Epithelial cell of prostate (primary cell): Measurements from ENCODE around the gene TRMT112.
"Not testable (repeated sequence)": the region's sequence is repeated elsewhere in the genome, so short reads cannot be mapped to it uniquely, and the experiment has no call there.

Source experiments
- DNase-seq: peaks from one replicate; pipeline ENCODE4 v3.0.0-alpha.2; 2011; ENCODE audit warnings: low read depth, low spot score
- H3K27ac ChIP-seq: fragments of 450-650 bp; 2 replicates; pipeline ENCODE4 v1.5.1; 2017; ENCODE audit warnings: mild to moderate bottlenecking

The TRMT112 gene

DNA sequence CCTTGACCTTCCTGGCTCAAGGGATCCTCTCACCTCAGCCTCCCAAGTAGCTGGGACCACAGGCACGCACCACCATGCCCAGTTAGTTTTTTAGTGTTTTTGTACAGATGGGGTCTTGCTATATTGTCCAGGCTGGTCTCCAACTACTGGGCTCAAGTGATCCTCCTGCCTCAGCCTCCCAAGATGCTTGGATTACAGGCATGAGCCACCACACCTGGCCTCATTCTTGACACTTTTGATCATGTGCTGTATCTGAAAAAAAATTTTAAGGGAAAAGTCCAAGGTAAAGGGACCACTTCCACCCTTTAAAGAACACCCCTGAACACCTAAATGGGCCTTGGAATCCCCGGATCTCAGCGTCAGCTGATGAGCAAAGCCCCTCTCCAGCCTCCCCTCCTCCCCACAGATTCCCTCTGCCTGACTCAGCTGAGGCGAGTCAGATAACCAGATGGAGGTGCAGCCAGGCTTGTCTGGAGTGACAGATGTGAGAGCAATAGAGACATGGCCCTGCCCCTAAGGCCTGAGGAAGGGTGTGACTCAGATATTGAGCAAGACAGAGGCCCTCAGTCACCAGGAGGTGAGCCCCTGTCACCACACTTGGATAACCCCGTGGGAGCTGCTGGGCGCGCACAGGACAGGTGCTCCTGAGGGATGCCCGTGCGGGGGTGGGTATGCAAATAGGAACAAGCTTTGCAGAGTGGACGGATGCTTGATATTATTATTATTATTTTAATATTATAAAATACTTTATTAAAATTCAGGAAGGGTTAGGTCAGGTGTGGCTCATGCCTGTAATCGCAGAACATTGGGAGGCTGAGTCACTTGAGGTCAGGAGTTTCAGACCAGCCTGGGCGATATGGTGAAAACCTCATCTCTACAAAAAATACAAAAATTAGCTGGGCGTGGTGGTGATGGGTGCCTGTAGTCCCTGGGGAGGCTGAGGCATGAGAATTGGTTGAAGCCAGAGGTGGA is 17.7 kb upstream of the TRMT112 start:
- H3K27ac ChIP-seq: peak overlapping the region; percentile 92

DNA sequence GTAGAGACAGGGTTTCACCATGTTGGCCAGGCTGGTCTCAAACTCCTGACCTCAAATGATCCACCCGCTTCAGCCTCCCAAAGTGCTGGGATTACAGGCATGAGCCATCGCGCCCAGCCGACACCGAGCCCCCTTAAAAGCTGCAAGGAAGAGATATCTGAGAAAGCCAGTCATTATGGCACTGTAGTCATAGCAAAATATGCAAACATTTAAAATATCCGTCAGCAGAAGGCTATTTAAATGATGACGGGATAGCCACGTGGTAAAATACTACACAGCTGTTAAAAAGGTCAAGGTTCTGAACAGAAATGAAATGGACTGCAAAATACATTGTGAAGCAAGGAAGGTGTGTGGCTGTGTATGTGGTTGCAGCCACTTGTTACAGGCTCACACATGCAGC is 16.2 kb upstream of the TRMT112 start:
- H3K27ac ChIP-seq: peak overlapping the region; percentile 92
- no peak for DNase-seq

More for the DNA sequence above, 17.7 kb upstream of the TRMT112 start:
- peak; percentile 97 for DNase-seq

GRCh38 chr11:64331569-64332371 is 14.4 kb upstream of the TRMT112 start:
- H3K27ac ChIP-seq: peak overlapping the region; percentile 92
- peak; percentile 79 for DNase-seq

- H3K27ac ChIP-seq: peak overlapping the region; percentile 92
- no peak for DNase-seq
Measured at GRCh38 chr11:64330888-64331287, 13.5 kb upstream of the TRMT112 start.

DNA sequence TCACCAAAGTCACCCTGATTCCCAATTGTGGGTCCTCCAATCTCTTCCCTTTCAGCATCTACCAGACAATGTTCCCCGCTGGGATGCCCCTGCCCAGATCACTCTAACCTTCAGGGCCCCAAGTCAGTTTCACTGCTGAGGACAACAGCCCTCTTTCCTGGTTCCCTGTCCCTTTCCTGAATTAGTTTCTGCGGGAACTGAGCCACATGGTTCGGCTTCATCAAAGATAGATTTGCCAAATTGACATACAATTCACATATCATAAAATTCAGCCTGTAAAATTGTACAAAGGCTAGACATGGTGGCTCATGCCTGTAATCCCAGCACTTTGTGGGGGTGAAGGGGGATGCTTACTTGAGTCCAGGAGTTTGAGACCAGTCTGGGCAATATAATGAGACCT is 10.6 kb upstream of the TRMT112 start:
- H3K27ac ChIP-seq: no peak overlapping the region
- DNase-seq: no peak

DNA sequence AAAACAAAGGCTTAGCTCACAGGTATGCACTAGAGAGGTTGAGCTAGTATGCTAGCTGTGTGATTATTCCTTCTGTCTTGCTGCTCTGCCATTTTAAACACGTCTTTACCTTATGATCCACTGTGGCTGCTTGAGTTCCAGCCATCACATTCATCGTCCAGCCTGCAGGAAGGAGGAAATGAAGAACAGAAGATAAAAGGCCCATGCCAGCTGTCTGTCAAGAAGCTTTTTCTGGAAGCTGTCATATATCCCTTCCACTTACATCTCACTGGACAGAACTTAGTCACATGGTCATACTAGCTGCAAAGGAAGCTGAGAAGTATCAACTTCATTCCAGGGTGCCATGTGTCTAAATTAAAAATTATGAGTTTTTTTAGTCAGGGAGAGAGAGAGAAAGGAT is 10.0 kb upstream of the TRMT112 start:
- no peak for DNase-seq

GRCh38 chr11:64324692-64325469 is 7.5 kb upstream of the TRMT112 start:
- peak; percentile 92 for DNase-seq
- H3K27ac ChIP-seq: peak overlapping the region; percentile 98

More for the DNA sequence above, 10.0 kb upstream of the TRMT112 start:
- H3K27ac ChIP-seq: no peak overlapping the region

DNA sequence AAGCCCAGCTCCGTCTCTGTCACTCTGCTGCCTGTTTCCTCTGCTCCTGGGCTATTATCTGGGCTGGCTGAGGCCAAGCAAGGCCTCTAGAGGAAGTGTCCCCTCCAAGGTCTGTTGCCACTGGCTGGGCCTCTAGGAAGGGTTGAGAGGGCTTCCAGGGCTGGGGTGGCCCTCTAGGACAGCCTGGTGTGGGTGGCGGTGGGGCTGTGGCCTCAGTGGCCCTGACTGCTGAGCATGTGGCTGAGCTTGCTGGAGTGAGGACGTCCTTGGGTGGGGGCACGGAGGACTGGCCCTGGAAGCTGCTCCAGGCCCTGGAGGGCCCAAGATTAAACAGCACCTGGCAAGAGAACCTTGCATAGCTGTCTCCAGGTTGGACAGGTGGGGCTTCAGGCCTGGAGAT is 6.6 kb upstream of the TRMT112 start:
- H3K27ac ChIP-seq: peak overlapping the region; percentile 98
- not testable (repeated sequence) for DNase-seq

DNA sequence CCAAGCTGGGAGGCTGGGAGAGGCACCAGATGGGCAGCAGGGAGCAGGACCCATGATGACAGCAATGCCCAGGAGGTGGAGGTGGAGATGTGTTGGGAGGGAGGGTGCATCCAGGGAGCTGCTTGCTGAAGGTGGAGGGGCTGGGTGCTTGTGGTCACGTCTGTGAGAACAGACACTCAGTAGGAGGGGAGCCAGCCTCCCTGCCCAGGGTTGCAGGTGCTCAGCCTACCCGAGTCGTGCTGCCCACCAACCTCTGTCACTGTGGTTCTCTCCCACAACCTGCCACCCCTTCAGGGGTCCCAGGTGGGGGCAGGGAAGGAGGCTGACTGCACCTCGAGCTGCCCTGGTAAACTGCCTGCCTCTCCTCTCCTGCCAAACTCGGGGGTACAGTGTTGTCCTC is 6.0 kb upstream of the TRMT112 start:
- peak overlapping the region; percentile 98 for H3K27ac ChIP-seq
- no peak for DNase-seq

DNA sequence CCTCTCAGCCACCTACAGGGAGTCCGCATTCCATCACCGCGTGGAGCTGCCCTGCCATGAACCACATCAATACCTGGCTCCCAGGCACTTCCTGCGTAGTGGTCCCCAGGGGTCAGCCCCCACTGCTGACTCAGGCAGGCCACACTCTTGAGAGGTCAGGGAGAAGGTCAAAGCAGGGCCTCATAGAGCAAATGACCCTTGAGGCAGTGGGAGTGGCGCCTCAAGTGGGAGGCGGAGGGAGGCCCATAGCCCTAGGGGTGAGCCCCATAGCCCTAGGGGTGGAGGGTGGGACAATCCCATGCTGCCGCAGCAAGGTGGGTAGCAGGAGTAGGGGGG is 5.5 kb upstream of the TRMT112 start:
- DNase-seq: no peak
- H3K27ac ChIP-seq: peak overlapping the region; percentile 98

GRCh38 chr11:64321533-64321932 is 4.2 kb upstream of the TRMT112 start:
- peak overlapping the region; percentile 98 for H3K27ac ChIP-seq

DNA sequence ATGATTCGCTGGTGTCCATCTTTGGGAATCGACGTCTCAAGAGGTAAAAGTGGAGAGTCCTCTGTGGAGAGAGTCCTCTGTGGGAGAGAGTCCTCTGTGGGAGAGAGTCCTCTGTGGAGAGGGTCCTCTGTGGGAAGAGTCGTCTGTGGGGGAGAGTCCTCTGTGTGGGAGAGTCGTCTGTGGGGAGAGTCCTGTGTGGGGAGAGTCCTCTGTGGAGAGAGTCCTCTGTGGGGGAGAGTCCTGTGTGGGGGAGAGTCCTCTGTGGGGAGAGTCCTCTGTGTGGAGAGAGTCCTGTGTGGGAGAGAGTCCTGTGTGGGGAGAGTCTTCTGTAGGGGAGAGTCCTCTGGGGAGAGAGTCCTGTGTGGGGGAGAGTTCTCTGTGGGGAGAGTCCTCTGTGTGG is 3.7 kb upstream of the TRMT112 start:
- peak overlapping the region; percentile 98 for H3K27ac ChIP-seq

More at GRCh38 chr11:64321533-64321932, 4.2 kb upstream of the TRMT112 start:
- DNase-seq: peak; percentile 72

DNA sequence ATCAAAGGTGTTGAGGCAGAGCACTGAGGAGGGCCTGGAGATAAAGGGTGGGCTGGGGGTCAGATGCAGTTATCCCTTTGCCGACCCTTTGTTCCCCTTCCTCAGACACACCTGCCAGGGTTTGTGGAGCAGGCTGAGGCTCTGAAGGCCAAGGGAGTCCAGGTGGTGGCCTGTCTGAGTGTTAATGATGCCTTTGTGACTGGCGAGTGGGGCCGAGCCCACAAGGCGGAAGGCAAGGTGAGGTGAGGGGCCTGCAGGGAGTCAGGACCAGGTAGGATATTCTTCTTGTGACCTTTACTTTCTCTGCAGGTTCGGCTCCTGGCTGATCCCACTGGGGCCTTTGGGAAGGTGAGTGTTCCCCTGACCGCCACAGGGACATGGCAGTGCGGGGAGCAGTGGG is 3.2 kb upstream of the TRMT112 start:
- H3K27ac ChIP-seq: peak overlapping the region; percentile 98
- no peak for DNase-seq

More for the DNA sequence above, 3.7 kb upstream of the TRMT112 start:
- DNase-seq: no peak

- peak overlapping the region; percentile 98 for H3K27ac ChIP-seq
- no peak for DNase-seq
Measured at GRCh38 chr11:64318766-64319761, 1.7 kb upstream of the TRMT112 start.

DNA sequence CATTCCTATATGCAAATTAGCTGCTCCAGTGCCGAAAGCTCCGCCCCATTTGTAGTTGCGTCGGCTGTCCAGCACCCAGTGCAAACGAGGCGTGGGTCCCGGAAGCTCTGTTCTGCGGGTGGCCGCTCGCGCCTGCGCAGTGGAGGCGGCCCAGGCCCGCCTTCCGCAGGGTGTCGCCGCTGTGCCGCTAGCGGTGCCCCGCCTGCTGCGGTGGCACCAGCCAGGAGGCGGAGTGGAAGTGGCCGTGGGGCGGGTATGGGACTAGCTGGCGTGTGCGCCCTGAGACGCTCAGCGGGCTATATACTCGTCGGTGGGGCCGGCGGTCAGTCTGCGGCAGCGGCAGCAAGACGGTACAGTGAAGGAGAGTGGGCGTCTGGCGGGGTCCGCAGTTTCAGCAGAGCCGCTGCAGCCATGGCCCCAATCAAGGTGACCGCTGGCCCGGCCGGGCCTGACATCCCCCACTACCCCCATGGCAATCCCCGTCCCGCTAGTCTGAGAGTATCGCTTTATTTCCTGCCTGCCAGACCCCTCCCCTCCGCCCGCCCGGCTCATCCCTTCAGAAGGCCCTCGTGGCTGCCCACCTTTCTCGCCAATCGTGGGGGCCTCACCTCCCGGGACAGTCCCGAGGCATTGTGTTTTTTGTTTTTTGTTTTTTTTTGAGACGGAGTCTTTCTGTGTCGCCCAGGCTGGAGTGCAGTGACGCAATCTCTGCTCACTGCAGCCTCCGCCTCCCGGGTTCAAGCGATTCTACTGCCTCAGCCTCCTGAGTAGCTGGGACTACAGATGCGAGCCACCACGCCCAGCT is 804 bp upstream of the TRMT112 start, which contains the start of gene PRDX5:
PRDX5 (plus strand) TSS at position 161 of the 805 bp plus-strand sequence; CDS start at position 256, 95 bp downstream.
- DNase-seq: peak; percentile 83
- peak within 1 kb of the TSS; percentile 98 for H3K27ac ChIP-seq

DNA sequence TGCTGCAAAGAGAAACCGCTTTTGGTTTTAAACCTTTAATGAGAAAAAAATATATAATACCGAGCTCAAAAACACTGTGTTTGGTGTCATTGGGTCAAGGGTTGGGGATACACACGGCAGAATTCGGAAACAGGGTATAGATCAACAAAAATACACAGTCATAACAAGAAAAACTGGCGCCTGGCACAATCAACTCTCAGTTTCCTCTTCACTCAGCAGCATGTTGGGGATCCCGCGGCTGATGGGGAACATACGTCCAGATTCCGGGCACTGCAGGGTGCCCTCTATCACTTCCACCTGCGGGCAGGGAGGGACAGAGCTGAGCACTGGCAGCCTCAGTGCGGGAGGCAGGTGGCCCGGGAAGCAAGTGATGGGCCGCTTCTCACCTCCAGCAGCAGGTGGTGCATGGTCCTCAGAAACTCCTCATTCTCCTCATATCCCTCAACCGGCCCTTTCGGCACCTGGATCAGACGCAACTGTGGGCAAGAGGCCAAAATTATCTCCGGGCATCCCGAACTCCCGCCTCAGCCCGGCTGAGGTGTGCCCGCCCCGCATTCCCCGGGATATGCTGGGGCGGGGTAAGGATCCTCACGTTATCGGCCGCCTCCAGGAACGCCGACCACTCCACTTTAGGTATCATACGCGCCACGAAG is 561 bp downstream of the TRMT112 start:
- no peak for DNase-seq
- H3K27ac ChIP-seq: peak overlapping the region; percentile 98

DNA sequence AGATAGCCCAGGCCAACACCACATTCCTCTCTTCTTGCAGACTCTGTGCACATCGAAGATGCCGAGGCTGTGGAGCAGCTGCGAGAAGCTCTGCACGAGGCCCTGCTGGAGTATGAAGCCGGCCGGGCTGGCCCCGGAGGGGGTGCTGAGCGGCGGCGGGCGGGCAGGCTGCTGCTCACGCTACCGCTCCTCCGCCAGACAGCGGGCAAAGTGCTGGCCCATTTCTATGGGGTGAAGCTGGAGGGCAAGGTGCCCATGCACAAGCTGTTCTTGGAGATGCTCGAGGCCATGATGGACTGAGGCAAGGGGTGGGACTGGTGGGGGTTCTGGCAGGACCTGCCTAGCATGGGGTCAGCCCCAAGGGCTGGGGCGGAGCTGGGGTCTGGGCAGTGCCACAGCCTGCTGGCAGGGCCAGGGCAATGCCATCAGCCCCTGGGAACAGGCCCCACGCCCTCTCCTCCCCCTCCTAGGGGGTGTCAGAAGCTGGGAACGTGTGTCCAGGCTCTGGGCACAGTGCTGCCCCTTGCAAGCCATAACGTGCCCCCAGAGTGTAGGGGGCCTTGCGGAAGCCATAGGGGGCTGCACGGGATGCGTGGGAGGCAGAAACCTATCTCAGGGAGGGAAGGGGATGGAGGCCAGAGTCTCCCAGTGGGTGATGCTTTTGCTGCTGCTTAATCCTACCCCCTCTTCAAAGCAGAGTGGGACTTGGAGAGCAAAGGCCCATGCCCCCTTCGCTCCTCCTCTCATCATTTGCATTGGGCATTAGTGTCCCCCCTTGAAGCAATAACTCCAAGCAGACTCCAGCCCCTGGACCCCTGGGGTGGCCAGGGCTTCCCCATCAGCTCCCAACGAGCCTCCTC is 1.5 kb downstream of the TRMT112 start:
- H3K27ac ChIP-seq: peak overlapping the region; percentile 98
- not testable (repeated sequence) for DNase-seq
